HEK293 (cell line): Measurements from ENCODE around the gene SZT2.

Experiments used
- ATF2 ChIP-seq: fragments of 450-650 bp; formaldehyde crosslinking; IDR thresholded peaks from 2 replicates; pipeline ENCODE4 v1.5.1; 2016; ENCODE audit warnings: missing biosample characterization, missing genetic modification characterization, low read depth
- GLI2 ChIP-seq: fragments of 450-650 bp; formaldehyde crosslinking; IDR thresholded peaks from 2 replicates; pipeline ENCODE4; 2017; ENCODE audit warnings: missing biosample characterization, missing genetic modification characterization, low read depth, borderline replicate concordance
- INSM2 ChIP-seq: fragments of 450-650 bp; formaldehyde crosslinking; IDR thresholded peaks from 2 replicates; pipeline ENCODE4 v1.5.1; 2016; ENCODE audit warnings: missing biosample characterization, missing genetic modification characterization
- MZF1 ChIP-seq: fragments of 450-650 bp; formaldehyde crosslinking; IDR thresholded peaks from 2 replicates; pipeline ENCODE4 v1.5.1; 2017; ENCODE audit warnings: missing biosample characterization, missing genetic modification characterization, borderline replicate concordance
- SALL2 ChIP-seq: fragments of 450-650 bp; formaldehyde crosslinking; IDR thresholded peaks from 2 replicates; pipeline ENCODE4 v1.5.0; 2017; ENCODE audit warnings: missing biosample characterization, mild to moderate bottlenecking, missing genetic modification characterization, borderline replicate concordance
- ZFP69B ChIP-seq: fragments of 450-650 bp; formaldehyde crosslinking; IDR thresholded peaks from 2 replicates; pipeline ENCODE4 v1.5.1; 2016; ENCODE audit warnings: missing biosample characterization, missing genetic modification characterization
- ZNF10 ChIP-seq: fragments of 450-650 bp; formaldehyde crosslinking; IDR thresholded peaks from 2 replicates; pipeline ENCODE4 v1.5.1; 2017; ENCODE audit warnings: missing biosample characterization, missing genetic modification characterization
- ZNF2 ChIP-seq: fragments of 450-650 bp; formaldehyde crosslinking; IDR thresholded peaks from 2 replicates; pipeline ENCODE4 v1.5.1; 2016; ENCODE audit warnings: missing biosample characterization, missing genetic modification characterization
- ZNF23 ChIP-seq: fragments of 450-650 bp; formaldehyde crosslinking; IDR thresholded peaks from 2 replicates; pipeline ENCODE4 v1.5.1; 2016; ENCODE audit warnings: missing biosample characterization, missing genetic modification characterization, borderline replicate concordance
- ZNF324 ChIP-seq: fragments of 450-650 bp; formaldehyde crosslinking; IDR thresholded peaks from 2 replicates; pipeline ENCODE4 v1.5.1; 2016; ENCODE audit warnings: missing biosample characterization, missing genetic modification characterization
- ZNF398 ChIP-seq: fragments of 450-650 bp; formaldehyde crosslinking; IDR thresholded peaks from 2 replicates; pipeline ENCODE4 v1.5.1; 2017; ENCODE audit warnings: missing biosample characterization, missing genetic modification characterization
- ZNF488 ChIP-seq: fragments of 450-650 bp; formaldehyde crosslinking; IDR thresholded peaks from 2 replicates; pipeline ENCODE4 v1.5.1; 2016; ENCODE audit warnings: missing biosample characterization, missing genetic modification characterization
- ZNF596 ChIP-seq: fragments of 450-650 bp; IDR thresholded peaks from 2 replicates; pipeline ENCODE4 v1.5.0; 2018; ENCODE audit warnings: missing biosample characterization, mild to moderate bottlenecking, missing genetic modification characterization, moderate library complexity
- ZNF624 ChIP-seq: fragments of 450-650 bp; formaldehyde crosslinking; IDR thresholded peaks from 2 replicates; pipeline ENCODE4 v1.5.1; 2017; ENCODE audit warnings: missing biosample characterization, missing genetic modification characterization
- ZNF626 ChIP-seq: fragments of 450-650 bp; sonication (Bioruptor Pico); formaldehyde crosslinking; IDR thresholded peaks from 2 replicates; pipeline ENCODE4 v1.5.1; 2018; ENCODE audit warnings: missing biosample characterization, missing genetic modification characterization, inconsistent platforms
- ZNF692 ChIP-seq: fragments of 450-650 bp; formaldehyde crosslinking; IDR thresholded peaks from 2 replicates; pipeline ENCODE4 v1.5.1; 2016; ENCODE audit warnings: missing biosample characterization, missing genetic modification characterization
- ZSCAN30 ChIP-seq: fragments of 450-650 bp; IDR thresholded peaks from 2 replicates; pipeline ENCODE4 v1.5.1; 2018; ENCODE audit warnings: missing biosample characterization, mild to moderate bottlenecking, missing genetic modification characterization, moderate library complexity
- TF ChIP-seq, protein P1 (sequence below): fragments of 450-650 bp; formaldehyde crosslinking; IDR thresholded peaks from 2 replicates; pipeline ENCODE4; 2016; ENCODE audit warnings: missing biosample characterization, missing genetic modification characterization
- TF ChIP-seq, protein P2 (sequence below): fragments of 450-650 bp; formaldehyde crosslinking; IDR thresholded peaks from 2 replicates; pipeline ENCODE4 v1.5.1; 2017; ENCODE audit warnings: missing biosample characterization, missing genetic modification characterization
- TF ChIP-seq, protein P3 (sequence below): fragments of 450-650 bp; formaldehyde crosslinking; IDR thresholded peaks from 2 replicates; pipeline ENCODE4 v1.5.0; 2017; ENCODE audit warnings: missing biosample characterization, missing genetic modification characterization, borderline replicate concordance
- TF ChIP-seq, protein P4 (sequence below): fragments of 450-650 bp; formaldehyde crosslinking; IDR thresholded peaks from 2 replicates; pipeline ENCODE4 v1.5.1; 2016; ENCODE audit warnings: missing biosample characterization, missing genetic modification characterization

Gene SZT2

GRCh38 chr1:43389326-43390313 is at the start of gene SZT2, which contains the start of gene MED8 (continued):
- TF ChIP-seq ZNF398 (tag by site-specific recombination) = peak; percentile 47; the same call in 1 of the 2 replicates
- TF ChIP-seq ZNF10 = no peak
- no peak for TF ChIP-seq MZF1
- no peak for TF ChIP-seq ZFP69B
- TF ChIP-seq, protein P1, sequence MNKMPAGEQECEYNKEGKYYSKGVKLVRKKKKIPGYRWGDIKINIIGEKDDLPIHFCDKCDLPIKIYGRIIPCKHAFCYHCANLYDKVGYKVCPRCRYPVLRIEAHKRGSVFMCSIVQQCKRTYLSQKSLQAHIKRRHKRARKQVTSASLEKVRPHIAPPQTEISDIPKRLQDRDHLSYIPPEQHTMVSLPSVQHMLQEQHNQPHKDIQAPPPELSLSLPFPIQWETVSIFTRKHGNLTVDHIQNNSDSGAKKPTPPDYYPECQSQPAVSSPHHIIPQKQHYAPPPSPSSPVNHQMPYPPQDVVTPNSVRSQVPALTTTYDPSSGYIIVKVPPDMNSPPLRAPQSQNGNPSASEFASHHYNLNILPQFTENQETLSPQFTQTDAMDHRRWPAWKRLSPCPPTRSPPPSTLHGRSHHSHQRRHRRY (tag by site-specific recombination) = no peak
- no peak for TF ChIP-seq GLI2
- peak; percentile 68 for TF ChIP-seq ZNF324 (tag by site-specific recombination)
- no peak for TF ChIP-seq SALL2 (tag by site-specific recombination)
- TF ChIP-seq, protein P2, sequence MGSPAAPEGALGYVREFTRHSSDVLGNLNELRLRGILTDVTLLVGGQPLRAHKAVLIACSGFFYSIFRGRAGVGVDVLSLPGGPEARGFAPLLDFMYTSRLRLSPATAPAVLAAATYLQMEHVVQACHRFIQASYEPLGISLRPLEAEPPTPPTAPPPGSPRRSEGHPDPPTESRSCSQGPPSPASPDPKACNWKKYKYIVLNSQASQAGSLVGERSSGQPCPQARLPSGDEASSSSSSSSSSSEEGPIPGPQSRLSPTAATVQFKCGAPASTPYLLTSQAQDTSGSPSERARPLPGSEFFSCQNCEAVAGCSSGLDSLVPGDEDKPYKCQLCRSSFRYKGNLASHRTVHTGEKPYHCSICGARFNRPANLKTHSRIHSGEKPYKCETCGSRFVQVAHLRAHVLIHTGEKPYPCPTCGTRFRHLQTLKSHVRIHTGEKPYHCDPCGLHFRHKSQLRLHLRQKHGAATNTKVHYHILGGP = no peak
- TF ChIP-seq ZNF596 (tag by site-specific recombination) = no peak
- TF ChIP-seq ATF2 (tag by site-specific recombination) = no peak
- TF ChIP-seq, protein P3, sequence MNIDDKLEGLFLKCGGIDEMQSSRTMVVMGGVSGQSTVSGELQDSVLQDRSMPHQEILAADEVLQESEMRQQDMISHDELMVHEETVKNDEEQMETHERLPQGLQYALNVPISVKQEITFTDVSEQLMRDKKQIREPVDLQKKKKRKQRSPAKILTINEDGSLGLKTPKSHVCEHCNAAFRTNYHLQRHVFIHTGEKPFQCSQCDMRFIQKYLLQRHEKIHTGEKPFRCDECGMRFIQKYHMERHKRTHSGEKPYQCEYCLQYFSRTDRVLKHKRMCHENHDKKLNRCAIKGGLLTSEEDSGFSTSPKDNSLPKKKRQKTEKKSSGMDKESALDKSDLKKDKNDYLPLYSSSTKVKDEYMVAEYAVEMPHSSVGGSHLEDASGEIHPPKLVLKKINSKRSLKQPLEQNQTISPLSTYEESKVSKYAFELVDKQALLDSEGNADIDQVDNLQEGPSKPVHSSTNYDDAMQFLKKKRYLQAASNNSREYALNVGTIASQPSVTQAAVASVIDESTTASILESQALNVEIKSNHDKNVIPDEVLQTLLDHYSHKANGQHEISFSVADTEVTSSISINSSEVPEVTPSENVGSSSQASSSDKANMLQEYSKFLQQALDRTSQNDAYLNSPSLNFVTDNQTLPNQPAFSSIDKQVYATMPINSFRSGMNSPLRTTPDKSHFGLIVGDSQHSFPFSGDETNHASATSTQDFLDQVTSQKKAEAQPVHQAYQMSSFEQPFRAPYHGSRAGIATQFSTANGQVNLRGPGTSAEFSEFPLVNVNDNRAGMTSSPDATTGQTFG (tag by site-specific recombination) = no peak
- peak; percentile 35 for TF ChIP-seq ZNF2 (tag by site-specific recombination)
- no peak for TF ChIP-seq ZNF488
- peak; percentile 42; the same call in 1 of the 2 replicates for TF ChIP-seq ZNF692 (tag by site-specific recombination)
- TF ChIP-seq, protein P4, sequence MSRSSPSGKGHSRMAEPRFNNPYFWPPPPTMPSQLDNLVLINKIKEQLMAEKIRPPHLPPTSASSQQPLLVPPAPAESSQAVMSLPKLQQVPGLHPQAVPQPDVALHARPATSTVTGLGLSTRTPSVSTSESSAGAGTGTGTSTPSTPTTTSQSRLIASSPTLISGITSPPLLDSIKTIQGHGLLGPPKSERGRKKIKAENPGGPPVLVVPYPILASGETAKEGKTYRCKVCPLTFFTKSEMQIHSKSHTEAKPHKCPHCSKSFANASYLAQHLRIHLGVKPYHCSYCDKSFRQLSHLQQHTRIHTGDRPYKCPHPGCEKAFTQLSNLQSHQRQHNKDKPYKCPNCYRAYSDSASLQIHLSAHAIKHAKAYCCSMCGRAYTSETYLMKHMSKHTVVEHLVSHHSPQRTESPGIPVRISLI (tag by site-specific recombination) = no peak
- no peak for TF ChIP-seq ZNF624 (tag by site-specific recombination)
- TF ChIP-seq INSM2 = no peak
- peak; percentile 64; the same call in 1 of the 2 replicates for TF ChIP-seq ZSCAN30 (tag by site-specific recombination)
- TF ChIP-seq ZNF23 (tag by site-specific recombination) = no peak
- no peak for TF ChIP-seq ZNF626 (tag by site-specific recombination)
